ENCODE data around the gene HVCN1. TPM values are rescaled to one million over a fixed set of nuclear protein-coding genes. Genes with fewer than 3 reads are reported as not detected.

The HVCN1 gene
- total and polyA plus RNA-seq, 2 donors (not counting 1 experiment from before 2014, with no cell fraction given): 216 to 422 TPM

Small RNA genes lying within 50 kb of the gene (small RNA-seq; reads per million reads assigned to genes)
- not detected for gene RN7SL387P (ENCODE audit: insufficient read length, low read depth, low replicate concordance)

Other genes starting within 250 kb of the HVCN1 start
- gene ARPC3, start 238.8 kb downstream of the HVCN1 start, total RNA-seq: 360 and 374 TPM in 2 replicates
- 121 and 197 TPM in 2 replicates for gene ARPC3, start 238.8 kb downstream of the HVCN1 start, polyA plus RNA-seq
- 12.3 and 13.4 TPM in 2 replicates for gene GPN3, start 220.9 kb downstream of the HVCN1 start, total RNA-seq
- 5.3 and 6.7 TPM in 2 replicates for gene GPN3, start 220.9 kb downstream of the HVCN1 start, polyA plus RNA-seq
- 15.4 and 15.7 TPM in 2 replicates for gene FAM216A, start 220.3 kb downstream of the HVCN1 start, total RNA-seq
- gene FAM216A, start 220.3 kb downstream of the HVCN1 start, polyA plus RNA-seq: 19.7 and 25.2 TPM in 2 replicates
- 117 and 118 TPM in 2 replicates for gene VPS29, start 187.0 kb downstream of the HVCN1 start, total RNA-seq
- 104 and 115 TPM in 2 replicates for gene VPS29, start 187.0 kb downstream of the HVCN1 start, polyA plus RNA-seq
- 1.5 and 1.7 TPM in 2 replicates for gene RAD9B, start 186.8 kb downstream of the HVCN1 start, total RNA-seq
- 0.59 and 0.75 TPM in 2 replicates for gene RAD9B, start 186.8 kb downstream of the HVCN1 start, polyA plus RNA-seq
- 44.9 and 45.6 TPM in 2 replicates for gene PPTC7, start 105.8 kb downstream of the HVCN1 start, total RNA-seq
- 20.7 and 48.9 TPM in 2 replicates for gene PPTC7, start 105.8 kb downstream of the HVCN1 start, polyA plus RNA-seq
- gene TCTN1, start 75.0 kb downstream of the HVCN1 start, total RNA-seq: 69.8 and 74.5 TPM in 2 replicates
- gene TCTN1, start 75.0 kb downstream of the HVCN1 start, polyA plus RNA-seq: 49.1 and 76.9 TPM in 2 replicates
- 146 and 150 TPM in 2 replicates for gene PPP1CC, start 53.8 kb upstream of the HVCN1 start, total RNA-seq
- 70.0 and 90.8 TPM in 2 replicates for gene PPP1CC, start 53.8 kb upstream of the HVCN1 start, polyA plus RNA-seq
- not detected in 2 replicates for gene CCDC63, start 157.9 kb upstream of the HVCN1 start, total RNA-seq
- gene CCDC63, start 157.9 kb upstream of the HVCN1 start, polyA plus RNA-seq: not detected in 2 replicates
- 0.39 TPM in 1 of 2 replicates, not detected in the other for gene MYL2, start 231.5 kb upstream of the HVCN1 start, total RNA-seq
- gene MYL2, start 231.5 kb upstream of the HVCN1 start, polyA plus RNA-seq: 0.18 and 0.20 TPM in 2 replicates